GM10248 (cell line): ENCODE data around the gene BBS10.

Source experiments
- CTCF ChIA-PET: fragments of 300-600 bp; sonication (Branson Sonifier 250); formaldehyde crosslinking; extraction: SDS; loops from one replicate; lab custom pipeline; 2021; ENCODE audit warnings: antibody characterized with exemption; lab: Yijun Ruan, JAX
- POLR2A ChIA-PET: fragments of 350-650 bp; sonication (Branson Sonifier 250); formaldehyde crosslinking; extraction: SDS; loops from one replicate; lab custom pipeline; 2020; ENCODE audit warnings: antibody characterized with exemption; lab: Yijun Ruan, JAX
- DNase-seq: peaks from one replicate; pipeline ENCODE4 v3.0.0; 2012; ENCODE audit errors: extremely low spot score
- TF ChIP-seq, protein P1 (sequence below): IDR thresholded peaks from 2 replicates; pipeline ENCODE4 v1.5.1; 2012; ENCODE audit warnings: mild to moderate bottlenecking, low read depth; ENCODE audit errors: extremely low read depth, missing control alignments, control extremely low read depth

BBS10 gene

DNA sequence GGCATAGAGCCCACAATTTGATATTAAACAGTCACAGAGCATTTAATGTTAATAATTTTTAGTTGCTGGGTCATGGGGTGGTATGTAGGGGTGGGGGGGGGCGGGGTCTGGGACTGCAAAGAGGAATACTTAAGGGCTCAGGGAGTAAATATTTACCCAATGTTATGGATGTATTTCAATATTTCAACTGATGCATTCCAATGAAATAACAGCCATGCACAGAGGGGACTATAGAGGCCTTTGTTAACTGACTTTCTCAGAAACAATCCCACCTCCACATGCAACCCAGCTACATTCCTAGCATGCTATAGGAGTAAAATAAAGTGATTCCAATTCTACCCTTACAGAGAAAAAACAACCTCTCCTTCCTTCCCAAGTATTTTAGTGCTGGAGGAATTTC lies 7.9 kb upstream of the BBS10 start:
- CTCF ChIA-PET = interaction anchor here (2.4 kb wide), 1 partner anchor 8 kb away, joined by 14 read pairs; the partner anchor contains the start of gene BBS10

DNA sequence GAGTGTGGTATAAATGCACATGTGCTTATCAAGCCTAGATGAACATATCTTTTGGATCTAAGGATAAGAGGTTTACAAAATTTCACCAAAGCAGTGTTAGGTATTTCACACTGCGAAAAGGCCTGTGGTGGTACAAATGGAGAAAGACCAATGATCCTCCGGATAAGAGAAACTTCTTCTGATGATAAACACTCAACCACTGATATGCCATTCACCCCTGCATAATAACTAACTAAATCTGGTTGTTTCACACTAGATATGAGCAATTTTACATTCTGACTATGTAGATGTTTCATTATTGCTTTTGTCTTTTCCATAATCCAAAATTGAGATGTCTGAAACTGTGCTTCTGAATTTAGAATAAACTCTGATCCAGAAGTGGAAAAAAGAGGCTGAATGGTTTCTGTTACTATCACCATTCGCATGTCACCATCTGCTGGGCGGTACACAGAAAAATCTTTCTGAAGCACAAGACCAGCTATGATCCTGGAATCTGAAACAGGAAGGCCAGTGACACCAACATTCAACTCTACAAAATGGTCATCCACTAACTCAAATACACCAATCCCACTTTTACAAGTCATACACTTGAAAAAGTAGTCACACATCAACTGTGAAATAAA lies 1.3 kb downstream of the BBS10 start:
- CTCF ChIA-PET = interaction anchor here (1.4 to 2.2 kb wide), 4 partner anchors 9 to 240 kb away, joined by 4 to 14 read pairs (median 6); no protein-coding TSS in a partner anchor
- TF ChIP-seq, protein P1, sequence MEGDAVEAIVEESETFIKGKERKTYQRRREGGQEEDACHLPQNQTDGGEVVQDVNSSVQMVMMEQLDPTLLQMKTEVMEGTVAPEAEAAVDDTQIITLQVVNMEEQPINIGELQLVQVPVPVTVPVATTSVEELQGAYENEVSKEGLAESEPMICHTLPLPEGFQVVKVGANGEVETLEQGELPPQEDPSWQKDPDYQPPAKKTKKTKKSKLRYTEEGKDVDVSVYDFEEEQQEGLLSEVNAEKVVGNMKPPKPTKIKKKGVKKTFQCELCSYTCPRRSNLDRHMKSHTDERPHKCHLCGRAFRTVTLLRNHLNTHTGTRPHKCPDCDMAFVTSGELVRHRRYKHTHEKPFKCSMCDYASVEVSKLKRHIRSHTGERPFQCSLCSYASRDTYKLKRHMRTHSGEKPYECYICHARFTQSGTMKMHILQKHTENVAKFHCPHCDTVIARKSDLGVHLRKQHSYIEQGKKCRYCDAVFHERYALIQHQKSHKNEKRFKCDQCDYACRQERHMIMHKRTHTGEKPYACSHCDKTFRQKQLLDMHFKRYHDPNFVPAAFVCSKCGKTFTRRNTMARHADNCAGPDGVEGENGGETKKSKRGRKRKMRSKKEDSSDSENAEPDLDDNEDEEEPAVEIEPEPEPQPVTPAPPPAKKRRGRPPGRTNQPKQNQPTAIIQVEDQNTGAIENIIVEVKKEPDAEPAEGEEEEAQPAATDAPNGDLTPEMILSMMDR = peak; percentile 54
- POLR2A ChIA-PET = no interaction called here
- peak; percentile 32 for DNase-seq

More for the DNA sequence above, 7.9 kb upstream of the BBS10 start:
- TF ChIP-seq, protein P1 = no peak
- no peak for DNase-seq
- POLR2A ChIA-PET = no interaction called here

DNA sequence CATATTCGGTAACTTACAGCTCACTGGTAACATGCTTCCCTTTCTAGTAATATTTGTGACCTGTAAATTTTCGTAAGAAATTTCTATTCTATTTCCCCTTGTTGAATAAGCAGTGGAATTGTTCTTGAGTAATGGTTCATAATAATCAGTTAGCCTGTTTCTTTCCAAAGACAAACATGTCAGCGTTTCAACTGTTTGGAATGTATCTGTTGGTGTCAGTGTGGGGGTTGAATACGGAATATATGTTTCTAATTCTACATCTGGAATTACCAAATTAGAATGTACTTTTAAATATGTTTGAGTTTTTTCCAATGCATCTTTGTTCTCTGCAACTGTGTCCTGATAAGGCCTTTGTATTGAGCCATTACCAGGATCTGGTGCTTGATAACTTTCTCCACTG lies 2.0 kb downstream of the BBS10 start:
- CTCF ChIA-PET = interaction anchor here (1.1 to 1.2 kb wide), 2 partner anchors 10 to 18 kb away, joined by 4 read pairs; no protein-coding TSS in a partner anchor
- TF ChIP-seq, protein P1 = no peak
- no peak for DNase-seq
- POLR2A ChIA-PET = no interaction called here

DNA sequence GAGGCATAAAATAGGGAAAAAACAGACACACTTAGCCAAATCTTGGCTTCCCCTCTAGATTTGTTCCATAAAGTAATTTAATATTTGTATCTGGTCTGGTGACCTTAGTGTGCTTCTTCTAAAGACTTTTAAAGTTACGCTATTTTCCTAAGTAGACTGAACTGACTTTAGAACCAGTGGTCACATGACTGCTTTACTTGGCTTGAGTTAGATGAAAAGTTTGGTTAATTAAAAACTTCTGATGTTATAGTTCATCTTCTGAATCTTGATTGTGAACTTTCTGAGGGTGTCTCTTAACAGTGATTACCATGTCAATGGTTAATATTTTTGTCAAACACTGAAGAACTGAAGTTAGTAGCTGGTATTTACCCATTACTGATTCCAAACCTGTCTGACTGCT lies 2.6 kb downstream of the BBS10 start:
- CTCF ChIA-PET = interaction anchor here (1.1 to 1.2 kb wide), 2 partner anchors 10 to 17 kb away, joined by 4 read pairs; no protein-coding TSS in a partner anchor
- POLR2A ChIA-PET = no interaction called here
- no peak for DNase-seq
- TF ChIP-seq, protein P1 = no peak

DNA sequence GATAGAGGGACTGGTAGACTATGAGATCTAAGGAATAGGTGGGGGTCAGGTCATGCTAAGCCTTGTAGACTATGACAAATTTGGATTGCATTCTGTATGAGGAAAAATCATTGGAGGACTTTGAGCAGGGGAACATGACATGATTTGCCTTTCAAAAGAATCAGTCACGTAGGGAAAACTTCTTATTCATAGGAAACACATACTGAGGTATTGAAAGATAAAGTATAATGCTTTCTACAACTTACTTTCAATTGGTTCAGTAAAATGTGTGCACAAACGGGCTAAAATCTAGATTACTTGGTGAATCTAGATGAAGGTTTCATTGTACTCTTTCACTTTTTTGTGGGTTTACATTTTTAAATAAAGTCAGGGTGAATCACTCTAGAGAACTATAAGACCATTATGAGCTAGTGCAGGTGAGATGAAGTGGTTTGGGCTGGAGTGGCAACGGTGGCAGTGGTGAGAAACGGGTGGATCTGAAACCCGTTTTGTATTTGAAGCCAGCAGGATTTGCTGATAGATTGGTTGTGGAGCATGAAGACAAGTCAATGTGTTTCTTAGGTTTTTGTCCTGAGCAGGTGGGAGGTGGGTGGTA lies 6.7 kb downstream of the BBS10 start:
- TF ChIP-seq, protein P1 = no peak
- ChIA-PET POLR2A (no interaction called here), CTCF (no interaction called here)
- no peak for DNase-seq

DNA sequence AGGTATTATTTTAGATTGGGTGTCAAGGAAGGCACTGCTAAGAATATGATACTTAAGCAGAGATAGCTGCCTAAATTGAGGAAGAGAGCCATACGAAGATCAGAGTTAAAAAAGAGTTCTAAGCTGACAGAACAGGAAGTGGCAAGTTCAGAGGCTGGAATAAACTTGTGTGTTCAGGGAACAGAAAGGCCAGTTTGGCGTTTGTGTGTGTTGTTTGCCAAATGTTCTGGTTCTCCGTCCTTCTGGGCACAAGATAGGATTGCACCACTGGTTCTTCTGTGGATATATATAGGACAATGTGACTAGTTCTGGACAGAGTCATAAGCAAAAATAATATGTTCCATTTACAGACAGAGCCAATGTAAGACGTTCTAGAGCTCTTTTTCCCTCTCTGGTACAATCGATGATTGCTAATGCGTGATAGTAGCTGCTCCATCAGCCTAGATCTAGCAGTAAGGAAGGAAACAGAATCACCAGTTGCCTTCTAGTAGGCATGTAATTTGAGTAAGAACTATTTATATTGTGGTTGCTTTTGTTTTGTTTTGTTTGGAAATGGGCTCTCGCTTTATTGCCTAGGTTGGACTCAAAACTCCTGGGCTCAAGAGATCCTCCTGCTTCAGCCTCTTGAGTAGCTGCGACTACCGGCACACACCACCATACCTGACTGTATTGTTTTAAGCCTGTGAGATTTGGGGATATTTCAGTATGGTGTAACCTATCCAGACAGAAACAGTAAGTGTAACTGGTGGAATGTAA lies 7.4 kb downstream of the BBS10 start:
- ChIA-PET CTCF (interaction anchor here (1.3 kb wide), 1 partner anchor 115 kb away, joined by 3 read pairs; no protein-coding TSS in a partner anchor), POLR2A (no interaction called here)
- TF ChIP-seq, protein P1 = no peak
- DNase-seq = no peak
